WTC11 (cell line): ENCODE measurements around the gene KCNN4. TPM values are rescaled to one million over a fixed set of nuclear protein-coding genes. Genes with fewer than 3 reads are reported as not detected.

Source experiments
- ATAC-seq: fragments of 200-7000 bp; cut with Tn5 transposase; 2 replicates; pipeline ENCODE4 v1.10.0; 2021; ENCODE audit warnings: mild to moderate bottlenecking, moderate library complexity
- CTCF ChIA-PET: fragments of 300-600 bp; sonication (Branson Sonifier 250); formaldehyde crosslinking; loops from one replicate; lab custom pipeline; 2021; ENCODE audit warnings: antibody characterized with exemption; lab: Charles Lee
- POLR2A ChIA-PET: fragments of 350-600 bp; sonication (Branson Sonifier 250); formaldehyde crosslinking; loops from one replicate; lab custom pipeline; 2021; ENCODE audit warnings: antibody characterized with exemption; lab: Charles Lee
- DNase-seq: peaks from one replicate; pipeline ENCODE4 v3.0.0; 2021; ENCODE audit warnings: low spot score
- H3K27ac Mint-ChIP-seq: 2 replicates; pipeline ENCODE4 v1.8.0; 2021; ENCODE audit warnings: mixed read lengths
- H3K27me3 Mint-ChIP-seq: 2 replicates; pipeline ENCODE4 v1.8.0; 2021; ENCODE audit warnings: low read depth, mild to moderate bottlenecking, moderate library complexity, mixed read lengths
- H3K36me3 Mint-ChIP-seq: 2 replicates; pipeline ENCODE4 v1.8.0; 2021; ENCODE audit warnings: mixed read lengths
- H3K4me1 Mint-ChIP-seq: 2 replicates; pipeline ENCODE4 v1.8.0; 2022; ENCODE audit warnings: mixed read lengths
- H3K4me3 Mint-ChIP-seq: 2 replicates; pipeline ENCODE4 v1.8.0; 2021; ENCODE audit warnings: mild to moderate bottlenecking, moderate library complexity, mixed read lengths
- H3K9me3 Mint-ChIP-seq: 2 replicates; pipeline ENCODE4 v1.8.0; 2021; ENCODE audit warnings: mixed read lengths
- AFF4 ChIP-seq: sonication (generic); formaldehyde crosslinking; IDR thresholded peaks from 2 replicates; pipeline ENCODE4 v1.8.1; 2023; ENCODE audit warnings: mild to moderate bottlenecking, missing genetic modification reagents, borderline replicate concordance
- ARID4B ChIP-seq: sonication (generic); formaldehyde crosslinking; IDR thresholded peaks from 2 replicates; pipeline ENCODE4 v1.8.0; 2023; ENCODE audit warnings: missing genetic modification reagents, mild to moderate bottlenecking, borderline replicate concordance
- ATF2 ChIP-seq: sonication (generic); formaldehyde crosslinking; IDR thresholded peaks from 2 replicates; pipeline ENCODE4 v1.8.1; 2022; ENCODE audit warnings: low read depth, missing genetic modification reagents, borderline replicate concordance
- ATF6 ChIP-seq: sonication (generic); formaldehyde crosslinking; IDR thresholded peaks from 2 replicates; pipeline ENCODE4 v1.8.1; 2023; ENCODE audit warnings: mild to moderate bottlenecking, missing genetic modification reagents
- ELF4 ChIP-seq: sonication (generic); formaldehyde crosslinking; IDR thresholded peaks from 2 replicates; pipeline ENCODE4 v1.8.1; 2022; ENCODE audit warnings: low read depth, mild to moderate bottlenecking, moderate library complexity, missing genetic modification reagents
- FOXK1 ChIP-seq: sonication (generic); formaldehyde crosslinking; IDR thresholded peaks from 2 replicates; pipeline ENCODE4 v1.8.0; 2022; ENCODE audit warnings: mild to moderate bottlenecking, moderate library complexity, missing genetic modification reagents
- GABPB1 ChIP-seq: sonication (generic); formaldehyde crosslinking; IDR thresholded peaks from 2 replicates; pipeline ENCODE4 v1.8.1; 2023; ENCODE audit warnings: mild to moderate bottlenecking, missing genetic modification reagents
- GRHL2 ChIP-seq: fragments of 250-450 bp; sonication (Bioruptor Pico); IDR thresholded peaks from 2 replicates; pipeline ENCODE4 v1.8.0; 2022; ENCODE audit warnings: mild to moderate bottlenecking, moderate library complexity; ENCODE audit not compliant: insufficient replicate concordance, severe bottlenecking
- HMGA2 ChIP-seq: fragments of 250-450 bp; sonication (Bioruptor Pico); IDR thresholded peaks from 2 replicates; pipeline ENCODE4 v1.4.0; 2021; ENCODE audit warnings: mild to moderate bottlenecking, moderate library complexity
- NFATC4 ChIP-seq: fragments of 250-450 bp; sonication (Bioruptor Pico); IDR thresholded peaks from 2 replicates; pipeline ENCODE4 v1.9.0; 2021; ENCODE audit warnings: mild to moderate bottlenecking
- NR1H2 ChIP-seq: sonication (generic); formaldehyde crosslinking; IDR thresholded peaks from 2 replicates; pipeline ENCODE4 v1.9.0; 2021; ENCODE audit warnings: mild to moderate bottlenecking, moderate library complexity, missing genetic modification reagents
- PREB ChIP-seq: sonication (generic); formaldehyde crosslinking; IDR thresholded peaks from 2 replicates; pipeline ENCODE4 v1.8.1; 2022; ENCODE audit warnings: mild to moderate bottlenecking, missing genetic modification reagents, moderate library complexity, borderline replicate concordance
- SP1 ChIP-seq: sonication (generic); formaldehyde crosslinking; conservative IDR thresholded peaks from 2 replicates; pipeline ENCODE4 v1.8.1; 2022; ENCODE audit warnings: missing genetic modification reagents
- TEAD1 ChIP-seq: sonication (generic); formaldehyde crosslinking; IDR thresholded peaks from 2 replicates; pipeline ENCODE4 v1.8.0; 2022; ENCODE audit warnings: mild to moderate bottlenecking, missing genetic modification reagents
- ZBTB21 ChIP-seq: sonication (generic); formaldehyde crosslinking; IDR thresholded peaks from 2 replicates; pipeline ENCODE4 v1.8.1; 2023; ENCODE audit warnings: mild to moderate bottlenecking, missing genetic modification reagents, borderline replicate concordance
- ZNF416 ChIP-seq: fragments of 250-450 bp; sonication (Bioruptor Pico); IDR thresholded peaks from 2 replicates; pipeline ENCODE4 v1.9.0; 2021; ENCODE audit warnings: mild to moderate bottlenecking, inconsistent platforms
- ZNF423 ChIP-seq: fragments of 250-450 bp; sonication (Bioruptor Pico); IDR thresholded peaks from 2 replicates; pipeline ENCODE4 v2.1.2; 2022; ENCODE audit warnings: mild to moderate bottlenecking, moderate library complexity
- total RNA-seq: library from RNA; stranded (reverse); gene quantifications from 3 replicates; pipeline ENCODE4 v1.2.3, GENCODE V29; 2021

Gene KCNN4
- total RNA-seq, 1 experiment from 2014 or later = 0.98 TPM

- no peaks in the 10 kb centered on the region for H3K9me3 Mint-ChIP-seq
- H3K4me3 Mint-ChIP-seq = no peak overlapping the region
- ATAC-seq (no peak), DNase-seq (no peak)
- TF ChIP-seq GABPB1 = no peak
- no peak for TF ChIP-seq GRHL2
- TF ChIP-seq AFF4 (CRISPR knock-in tag) = no peak
- no peak for TF ChIP-seq HMGA2 (CRISPR knock-in tag)
- TF ChIP-seq ELF4 (CRISPR knock-in tag) = no peak
- no peak for TF ChIP-seq PREB (CRISPR knock-in tag)
- TF ChIP-seq NR1H2 (CRISPR knock-in tag) = no peak
- TF ChIP-seq NFATC4 (CRISPR knock-in tag) = no peak
- no peak for TF ChIP-seq ZNF416
- no peak for TF ChIP-seq ATF2 (CRISPR knock-in tag)
- no peak for TF ChIP-seq SP1 (CRISPR knock-in tag)
- no peak for TF ChIP-seq ZBTB21 (CRISPR knock-in tag)
- no peak for TF ChIP-seq FOXK1
- no peak for TF ChIP-seq ZNF423 (CRISPR knock-in tag)
- no peak for TF ChIP-seq TEAD1 (CRISPR knock-in tag)
- no peak for TF ChIP-seq ATF6 (CRISPR knock-in tag)
- no peak for TF ChIP-seq ARID4B
- peaks cover 18% of the 10 kb centered on the region for H3K4me1 Mint-ChIP-seq
- H3K27ac Mint-ChIP-seq = no peak overlapping the region
- ChIA-PET CTCF (interaction anchor here (1.0 to 7.7 kb wide), 3 partner anchors 15 to 100 kb away, joined by 4 to 76 read pairs (median 4); no protein-coding TSS in a partner anchor), POLR2A (no interaction called here)
- H3K27me3 Mint-ChIP-seq = no peaks in the 10 kb centered on the region
- H3K36me3 Mint-ChIP-seq = peaks cover 37% of the 10 kb centered on the region
Measured at GRCh38 chr19:43751466-43752220, 29.1 kb downstream of the KCNN4 start.
